Embryonic facial prominence (tissue), 1 donor: Measurements from ENCODE around the gene MAT2B.
"Not testable (repeated sequence)": the region's sequence is repeated elsewhere in the genome, so short reads cannot be mapped to it uniquely, and the experiment has no call there.

Experiments
- DNase-seq: peaks from one replicate; pipeline ENCODE4 v3.0.0-alpha.2; 2016; ENCODE audit errors: extremely low spot score

MAT2B gene

GRCh38 chr5:163503106-163504078 lies 2.0 kb upstream of the MAT2B start:
- DNase-seq: peak; percentile 71

- peak; percentile 28 for DNase-seq
Measured at GRCh38 chr5:163504079-163504931, 1.1 kb upstream of the MAT2B start.

DNA sequence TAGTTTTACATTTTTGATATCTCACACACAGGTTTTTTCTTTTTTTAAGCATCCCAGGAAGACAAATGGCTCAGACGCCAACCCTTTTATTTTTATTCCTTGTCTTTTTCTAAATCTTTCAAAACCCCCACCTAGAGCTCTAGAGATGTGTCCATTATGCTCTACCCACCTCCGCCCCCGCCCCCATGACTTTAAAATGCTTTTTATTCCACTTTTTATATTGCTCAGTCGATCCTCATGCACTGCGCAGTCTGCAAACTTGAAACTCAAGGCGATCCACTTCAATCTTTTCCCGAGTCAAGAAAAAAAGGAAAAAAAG lies 411 bp upstream of the MAT2B start:
- DNase-seq: no peak

- DNase-seq: no peak
Measured at GRCh38 chr5:163506095-163506457, 657 bp downstream of the MAT2B start.

- DNase-seq: no peak
Measured at GRCh38 chr5:163506726-163507125, 1.3 kb downstream of the MAT2B start.

DNA sequence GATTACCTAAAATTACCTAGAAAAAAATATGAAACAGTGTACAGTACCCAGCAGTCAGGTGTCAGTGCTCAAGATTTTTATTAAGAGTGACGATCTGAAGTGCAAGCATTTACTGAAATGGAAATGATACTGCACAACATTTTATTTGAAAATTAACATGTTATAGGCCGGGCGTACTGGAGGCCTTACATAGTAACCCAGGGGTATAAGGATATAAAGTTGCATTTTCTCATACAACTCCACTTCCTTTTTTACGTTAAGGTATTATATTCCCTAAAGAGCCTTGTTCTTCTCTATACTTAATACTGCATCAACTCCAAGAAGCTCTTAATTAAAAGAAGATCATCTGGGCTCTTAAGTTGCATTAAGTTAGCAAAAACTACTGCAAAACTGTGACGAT lies 3.3 kb downstream of the MAT2B start:
- DNase-seq: no peak

DNA sequence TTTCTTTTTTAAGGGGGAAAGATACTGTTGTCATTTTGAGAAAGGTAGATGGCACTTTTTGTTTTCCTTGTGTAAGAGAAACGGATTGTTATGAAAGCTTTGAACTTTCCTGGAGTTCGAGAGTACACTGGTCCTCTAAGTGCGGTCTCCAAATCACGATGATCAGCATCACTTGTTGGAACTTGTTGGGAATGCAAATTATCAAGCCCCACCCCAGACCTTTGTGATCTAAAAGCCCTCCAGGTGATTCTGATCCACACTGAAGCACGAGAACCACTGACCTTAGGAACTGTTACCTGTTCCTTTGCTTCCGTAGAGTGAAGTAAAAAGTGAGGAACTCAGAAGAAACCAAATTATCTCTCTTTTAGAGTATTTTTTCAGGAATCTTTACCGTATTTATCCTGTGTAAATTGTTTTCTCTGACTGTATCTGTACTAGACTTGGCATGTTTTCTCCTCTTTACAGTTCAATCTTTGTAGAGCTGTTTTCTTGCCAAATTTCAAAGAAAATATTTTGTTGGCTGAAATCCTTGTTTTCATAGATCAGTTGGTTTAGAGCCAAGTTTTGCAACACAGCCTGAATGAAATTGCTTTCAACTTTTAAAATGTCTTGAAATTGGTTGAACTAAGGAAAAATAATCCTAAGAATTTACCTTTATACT lies 4.0 kb downstream of the MAT2B start:
- DNase-seq: no peak

DNA sequence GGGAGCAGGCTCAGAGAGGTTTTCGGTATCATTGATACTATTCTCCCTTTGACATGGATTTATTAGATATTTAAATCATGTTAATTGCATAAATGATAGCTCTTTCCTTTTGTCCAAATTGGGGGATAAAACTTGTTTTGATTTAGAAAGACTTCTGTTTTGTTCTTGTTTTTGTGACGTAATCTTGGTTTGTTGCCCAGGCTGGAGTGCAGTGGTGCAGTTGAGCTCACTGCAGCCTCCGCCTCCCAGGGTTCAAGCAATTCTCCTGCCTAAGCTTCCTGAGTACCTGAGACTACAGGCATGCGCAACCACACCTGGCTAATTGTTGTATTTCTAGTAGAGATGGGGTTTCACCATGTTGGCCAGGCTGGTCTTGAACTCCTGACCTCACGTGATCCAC lies 7.1 kb downstream of the MAT2B start:
- no peak for DNase-seq

GRCh38 chr5:163525096-163525495 lies 19.7 kb downstream of the MAT2B start:
- no peak for DNase-seq

DNA sequence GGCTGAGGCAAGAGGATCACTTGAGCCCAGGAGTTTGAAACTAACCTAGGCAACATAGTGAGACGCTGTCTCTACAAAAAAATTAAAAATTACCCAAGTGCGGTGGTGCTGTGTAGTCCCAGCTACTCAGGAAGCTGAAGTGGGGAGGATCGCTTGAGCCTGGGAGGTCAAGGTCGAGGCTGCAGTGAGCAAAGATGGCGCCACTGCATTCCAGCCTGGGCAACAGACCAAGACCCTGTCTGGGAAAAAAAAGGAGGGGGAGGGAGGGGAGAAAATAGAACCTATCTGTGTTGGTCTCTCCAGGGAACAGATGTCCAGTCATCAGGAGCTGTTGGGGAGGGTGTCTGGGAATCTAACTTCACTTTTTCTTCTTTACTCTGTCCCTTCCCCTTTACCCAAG lies 24.3 kb downstream of the MAT2B start:
- DNase-seq: no peak

GRCh38 chr5:163531272-163531671 lies 25.9 kb downstream of the MAT2B start:
- no peak for DNase-seq

- no peak for DNase-seq
Measured at GRCh38 chr5:163532171-163533084, 27.0 kb downstream of the MAT2B start.

- DNase-seq: no peak
Measured at GRCh38 chr5:163533223-163533622, 27.8 kb downstream of the MAT2B start.

GRCh38 chr5:163534492-163535094 lies 29.2 kb downstream of the MAT2B start:
- no peak for DNase-seq

GRCh38 chr5:163535290-163535689 lies 29.9 kb downstream of the MAT2B start:
- no peak for DNase-seq

- DNase-seq: not testable (repeated sequence)
Measured at GRCh38 chr5:163536442-163536841, 31.0 kb downstream of the MAT2B start.

GRCh38 chr5:163540696-163541095 lies 35.3 kb downstream of the MAT2B start:
- DNase-seq: no peak

DNA sequence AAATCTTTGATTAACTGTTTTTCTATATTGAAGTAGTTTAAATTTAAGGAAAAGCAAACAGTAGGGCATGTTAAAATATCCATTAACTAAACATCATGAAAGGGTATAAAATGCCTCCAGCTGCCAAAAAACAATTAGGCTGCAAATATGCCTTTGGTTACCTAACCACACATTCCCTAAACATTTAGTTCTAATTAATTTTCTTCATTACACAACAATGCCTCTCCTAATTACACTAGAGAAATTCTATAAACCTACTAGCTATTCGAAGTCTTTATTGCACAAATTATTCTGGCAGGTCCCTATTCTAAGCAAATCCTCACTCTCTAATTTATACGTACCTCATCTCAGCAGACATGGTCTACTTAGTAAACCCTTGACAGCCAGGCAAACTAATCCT lies 37.4 kb downstream of the MAT2B start:
- DNase-seq: no peak

DNA sequence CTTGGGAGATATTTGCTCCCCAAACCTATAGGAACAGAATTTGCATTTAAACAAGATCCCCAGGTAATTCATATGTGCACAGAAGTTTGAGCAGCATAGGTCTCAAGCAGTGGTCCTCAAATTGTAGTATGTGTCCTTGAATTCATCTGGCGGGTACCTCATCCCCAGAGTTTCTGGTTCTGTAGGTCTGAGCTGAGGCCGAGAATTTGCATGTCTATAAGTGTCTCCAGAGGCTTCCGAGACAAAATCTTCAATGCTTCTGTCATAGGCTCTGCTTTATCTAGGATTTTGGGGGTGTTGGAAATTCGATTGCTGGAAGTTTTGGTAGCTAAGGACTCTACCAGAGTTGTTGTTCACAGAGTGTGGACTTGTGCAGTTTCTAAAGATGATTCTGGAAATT lies 38.6 kb downstream of the MAT2B start:
- DNase-seq: no peak

DNA sequence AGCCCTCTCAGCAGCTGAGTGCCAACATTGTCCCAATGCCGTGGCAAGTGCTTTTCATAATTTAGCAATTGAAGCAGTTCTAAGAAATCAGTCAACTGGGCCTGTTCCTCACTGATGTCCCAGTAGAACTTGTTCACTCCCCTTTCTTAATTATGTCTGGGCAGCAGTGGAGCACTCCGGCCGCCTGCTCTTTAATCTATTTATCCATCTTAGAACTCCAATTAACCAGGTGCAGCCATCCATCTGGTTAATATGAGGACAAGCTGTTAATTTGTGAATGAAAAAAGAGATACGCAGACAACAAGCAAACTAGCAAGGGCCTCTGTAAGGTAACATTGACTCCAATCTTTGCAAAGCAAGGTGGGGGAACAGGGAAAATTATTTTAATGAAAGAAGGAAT lies 39.4 kb downstream of the MAT2B start:
- no peak for DNase-seq

- DNase-seq: no peak
Measured at GRCh38 chr5:163548649-163549048, 43.2 kb downstream of the MAT2B start.
